Lower lobe of right lung (tissue), 2 donors: ENCODE results near the gene STAC3. TPM values are rescaled to one million over a fixed set of nuclear protein-coding genes. Genes with fewer than 3 reads are reported as not detected.

Experiments
- ATAC-seq, 2 donors: fragments of 200-7000 bp; cut with Tn5 transposase; one replicate each; pipeline ENCODE4 v1.9.1; 2020 to 2022; ENCODE audit warnings: mild to moderate bottlenecking in 2 of 2, moderate library complexity in 2 of 2
- DNase-seq: peaks from one replicate; pipeline ENCODE4 v3.0.0-alpha.2; 2020
- H3K27ac ChIP-seq: fragments of 200-600 bp; one replicate; pipeline ENCODE4 v1.8.0; 2022
- H3K27me3 ChIP-seq: fragments of 200-600 bp; one replicate; pipeline ENCODE4 v1.8.0; 2022; ENCODE audit warnings: low read depth
- H3K36me3 ChIP-seq: fragments of 200-600 bp; one replicate; pipeline ENCODE4 v1.8.0; 2022; ENCODE audit warnings: mild to moderate bottlenecking
- H3K4me1 ChIP-seq: fragments of 200-600 bp; one replicate; pipeline ENCODE4 v1.8.0; 2022
- H3K4me3 ChIP-seq: fragments of 200-600 bp; one replicate; pipeline ENCODE4 v1.8.0; 2022; ENCODE audit warnings: mild to moderate bottlenecking
- H3K9me3 ChIP-seq: fragments of 200-600 bp; one replicate; pipeline ENCODE4 v1.8.0; 2022
- CTCF ChIP-seq: fragments of 200-600 bp; IDR thresholded peaks from one replicate; pipeline ENCODE4 v1.8.0; 2022; ENCODE audit warnings: antibody characterized with exemption, mild to moderate bottlenecking
- intact Hi-C: fragments of 100-400 bp; cut with DNase I; formaldehyde crosslinking; loops from one replicate; pipeline ENCODE4 v1.11.0; 2022
- total RNA-seq: library from RNA; stranded (reverse); fragmentation: NEBNext Ultra II Directional; extraction: Animal tissue kit (Norgen Biotek cat#: 25700); gene quantifications from one replicate; pipeline ENCODE4 v1.2.1, GENCODE V29; 2021
- donor health status: DM: no; HTN: yes; CAD: no; lungs with severe emphysema.

The STAC3 gene
- total RNA-seq, 1 donor from 2014 or later = 8.7 TPM

GRCh38 chr12:57234233-57234570 lies 16.8 kb downstream of the STAC3 start:
- no peak for TF ChIP-seq CTCF
- no peaks in the 10 kb centered on the region for H3K9me3 ChIP-seq

GRCh38 chr12:57233357-57234232 lies 17.4 kb downstream of the STAC3 start:
- Histone ChIP-seq H3K4me3 (no peak overlapping the region), H3K9me3 (no peaks in the 10 kb centered on the region), H3K36me3 (peaks cover 34% of the 10 kb centered on the region), H3K4me1 (peaks cover 34% of the 10 kb centered on the region), H3K27me3 (peaks cover 30% of the 10 kb centered on the region), H3K27ac (no peak overlapping the region)
- TF ChIP-seq CTCF = no peak
- DNase-seq = peak; percentile 45
- intact Hi-C loops = no loop called here
- no peak for ATAC-seq

More at GRCh38 chr12:57234233-57234570, 16.8 kb downstream of the STAC3 start:
- DNase-seq = no peak
- peaks cover 36% of the 10 kb centered on the region for H3K27me3 ChIP-seq
- H3K4me1 ChIP-seq = peaks cover 35% of the 10 kb centered on the region
- no peak for ATAC-seq
- H3K36me3 ChIP-seq = peaks cover 34% of the 10 kb centered on the region
- no peak overlapping the region for H3K27ac ChIP-seq
- intact Hi-C loops = no loop called here
- no peak overlapping the region for H3K4me3 ChIP-seq

GRCh38 chr12:57232156-57232756 lies 18.7 kb downstream of the STAC3 start:
- ATAC-seq = no peak
- Histone ChIP-seq H3K9me3 (no peaks in the 10 kb centered on the region), H3K36me3 (peaks cover 34% of the 10 kb centered on the region), H3K27ac (no peak overlapping the region), H3K4me1 (peaks cover 24% of the 10 kb centered on the region), H3K27me3 (peaks cover 20% of the 10 kb centered on the region), H3K4me3 (no peak overlapping the region)
- intact Hi-C loops = no loop called here
- TF ChIP-seq CTCF = no peak
- peak; percentile 35 for DNase-seq

- Histone ChIP-seq H3K9me3 (no peaks in the 10 kb centered on the region), H3K27ac (no peak overlapping the region), H3K4me3 (no peak overlapping the region), H3K4me1 (peaks cover 32% of the 10 kb centered on the region), H3K27me3 (peaks cover 20% of the 10 kb centered on the region), H3K36me3 (peaks cover 34% of the 10 kb centered on the region)
- no peak for TF ChIP-seq CTCF
- intact Hi-C loops = no loop called here
- DNase-seq (peak; percentile 32), ATAC-seq (no peak)
Measured at GRCh38 chr12:57231276-57232021, 19.5 kb downstream of the STAC3 start.

- H3K36me3 ChIP-seq = peaks cover 34% of the 10 kb centered on the region
- peaks cover 20% of the 10 kb centered on the region for H3K27me3 ChIP-seq
- H3K4me3 ChIP-seq = peak overlapping the region; percentile 58
- intact Hi-C loops = no loop called here
- no peak for TF ChIP-seq CTCF
- peaks cover 36% of the 10 kb centered on the region for H3K4me1 ChIP-seq
- DNase-seq = peak; percentile 32
- no peak for ATAC-seq
- peak overlapping the region; percentile 61 for H3K27ac ChIP-seq
- no peaks in the 10 kb centered on the region for H3K9me3 ChIP-seq
Measured at GRCh38 chr12:57230381-57231155, 20.4 kb downstream of the STAC3 start.
